DMS53 (cell line): Measurements from ENCODE around the gene MAST4.
"Not testable (repeated sequence)": the region's sequence is repeated elsewhere in the genome, so short reads cannot be mapped to it uniquely, and the experiment has no call there.

Experiments used
- DNase-seq: peaks from one replicate; lab custom pipeline; 2025; lab: John Stamatoyannopoulos, UW

The MAST4 gene

DNA sequence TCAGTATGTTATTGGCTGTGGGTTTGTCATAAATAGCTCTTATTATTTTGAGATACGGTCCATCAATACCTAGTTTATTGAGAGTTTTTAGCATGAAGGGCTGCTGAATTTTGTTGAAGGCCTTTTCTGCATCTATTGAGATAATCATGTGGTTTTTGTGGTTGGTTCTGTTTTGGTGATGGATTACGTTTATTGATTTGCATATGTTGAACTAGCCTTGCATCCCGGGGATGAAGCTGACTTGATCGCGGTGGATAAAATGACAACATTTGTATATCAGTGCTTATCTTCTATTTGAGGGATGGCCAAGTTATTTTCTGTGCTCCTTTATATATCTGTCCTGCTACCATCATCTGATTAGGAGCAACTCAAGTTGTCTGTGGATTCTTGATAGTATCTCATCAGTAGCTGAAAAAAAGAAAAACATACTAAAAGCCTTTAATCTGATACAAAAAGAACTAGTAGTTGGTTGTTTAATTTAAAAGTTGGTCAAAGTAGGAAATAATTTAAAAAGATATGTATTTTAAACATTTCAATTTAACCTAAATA is 531.2 kb downstream of the MAST4 start:
- DNase-seq, result not testable (repeated sequence)

DNA sequence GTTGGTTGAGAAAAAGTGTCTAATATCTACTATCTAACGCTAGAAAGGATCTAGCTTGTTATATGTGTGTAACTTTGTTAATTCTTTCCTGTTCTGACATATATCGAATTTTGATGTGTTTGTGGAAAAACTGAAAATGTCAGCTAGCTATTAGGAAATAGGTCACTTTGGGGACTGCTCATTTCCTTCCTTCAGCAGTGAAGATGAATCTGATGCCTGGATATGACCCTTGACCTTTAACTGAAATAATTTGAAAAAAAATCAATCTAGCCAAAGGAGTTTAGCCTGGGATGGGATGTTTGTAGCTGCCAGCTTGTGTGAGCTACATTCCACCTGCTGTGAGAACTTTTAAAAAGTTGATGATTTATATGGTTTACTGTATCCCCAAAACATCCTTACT is 533.6 kb downstream of the MAST4 start:
- no peak for DNase-seq

GRCh38 chr5:67133217-67133616 is 537.0 kb downstream of the MAST4 start:
- no peak for DNase-seq

DNA sequence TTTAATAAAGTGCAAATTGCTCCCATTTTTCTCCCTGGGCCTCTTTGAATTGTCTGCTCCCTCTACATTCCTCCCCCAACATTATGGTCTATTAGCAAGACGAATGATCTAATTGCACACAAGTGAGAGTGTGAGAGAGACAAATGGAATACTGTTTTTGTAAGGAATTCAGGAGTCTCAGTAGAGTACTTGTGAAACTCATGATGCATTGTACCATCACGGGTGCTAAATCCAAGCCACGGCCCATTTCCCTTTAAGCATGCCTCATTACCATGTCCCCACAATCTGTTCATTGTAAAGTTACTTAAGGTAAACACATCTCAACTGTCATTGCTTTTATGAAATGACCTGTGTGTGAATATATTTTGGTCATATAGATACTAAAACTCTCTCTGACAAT is 537.6 kb downstream of the MAST4 start:
- no peak for DNase-seq

GRCh38 chr5:67135381-67135984 is 539.3 kb downstream of the MAST4 start:
- no peak for DNase-seq

DNA sequence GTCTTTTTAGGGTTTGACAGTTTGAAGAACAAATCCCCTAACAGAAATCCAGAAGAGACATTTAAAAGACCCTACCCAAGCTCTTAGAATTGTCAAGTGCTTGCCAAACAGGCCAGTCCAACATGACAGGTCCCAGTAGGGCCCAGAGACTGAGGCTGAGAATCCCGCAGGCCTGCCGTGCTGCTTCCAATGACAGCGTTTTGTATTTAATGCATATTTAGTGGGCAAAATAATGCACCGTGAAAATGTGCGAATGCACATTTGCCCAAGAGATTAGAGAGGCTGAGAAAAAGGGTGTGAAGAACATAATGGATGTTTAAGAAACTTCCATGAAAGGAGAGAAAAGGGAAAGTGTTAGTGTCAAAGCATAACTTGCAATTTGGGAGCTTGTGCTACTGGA is 542.8 kb downstream of the MAST4 start:
- no peak for DNase-seq

DNA sequence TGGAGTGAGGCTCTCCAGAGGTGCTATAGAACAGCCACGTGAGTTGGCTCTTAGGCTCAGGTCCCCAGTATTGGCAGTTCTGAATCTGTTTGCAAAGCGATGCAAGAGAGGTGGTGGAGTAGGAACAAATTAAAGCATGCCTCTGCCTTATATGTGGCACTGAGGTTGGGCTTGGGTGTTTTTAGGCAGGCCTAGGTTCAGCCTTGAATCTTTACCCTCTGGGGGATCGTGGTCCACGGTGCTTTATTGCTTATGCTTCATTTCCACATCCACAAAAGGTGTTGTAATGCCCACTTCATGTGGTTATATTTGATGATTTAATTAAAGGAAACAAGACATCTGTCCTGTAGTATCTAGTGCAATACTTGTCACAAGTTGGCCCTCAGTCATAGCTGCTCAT is 544.2 kb downstream of the MAST4 start:
- DNase-seq, result no peak

GRCh38 chr5:67141644-67142043 is 545.5 kb downstream of the MAST4 start:
- peak; percentile 64 for DNase-seq

DNA sequence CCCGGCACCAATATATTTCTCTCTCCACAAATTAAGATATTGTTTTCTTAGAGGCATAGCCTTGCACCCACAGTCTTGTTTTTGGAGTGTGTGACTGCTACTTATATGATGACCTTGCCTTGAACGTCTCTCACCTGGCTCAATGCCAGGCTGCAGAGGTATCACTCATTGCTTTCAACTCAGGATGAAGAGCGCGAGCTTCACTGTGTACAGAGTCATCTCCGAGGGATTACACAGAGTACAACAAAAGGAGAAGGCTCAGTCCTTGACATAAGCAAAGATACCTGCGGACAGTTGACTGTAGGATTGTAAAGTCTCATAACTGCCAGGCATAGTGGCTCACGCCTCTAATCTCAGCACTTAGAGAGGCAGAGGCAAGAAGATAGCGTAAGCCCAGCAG is 546.6 kb downstream of the MAST4 start:
- DNase-seq, result peak; percentile 33

- no peak for DNase-seq
Measured at GRCh38 chr5:67143549-67143948, 547.4 kb downstream of the MAST4 start.

- peak; percentile 9 for DNase-seq
Measured at GRCh38 chr5:67144183-67144639, 548.0 kb downstream of the MAST4 start.

- no peak for DNase-seq
Measured at GRCh38 chr5:67146574-67146973, 550.4 kb downstream of the MAST4 start.

- DNase-seq, result no peak
Measured at GRCh38 chr5:67146981-67147380, 550.8 kb downstream of the MAST4 start.

DNA sequence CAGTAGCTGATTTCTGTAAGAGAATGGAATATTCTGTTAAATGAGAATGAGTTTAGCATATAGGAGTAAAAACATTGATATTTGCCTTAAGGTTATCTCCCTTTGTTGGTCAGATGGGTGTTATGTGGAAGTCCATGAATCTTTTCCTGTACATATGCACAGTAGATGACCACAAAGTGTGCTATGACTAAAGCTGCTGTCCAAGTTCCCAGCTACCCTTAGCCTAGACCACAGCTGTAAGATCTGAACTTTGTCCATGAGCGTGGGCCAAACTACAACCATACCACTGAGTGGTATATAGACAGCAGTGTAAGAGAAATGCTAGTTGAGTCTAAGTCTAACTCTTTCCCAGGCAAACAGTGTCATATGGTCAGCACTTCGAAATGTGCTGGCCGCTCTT is 551.6 kb downstream of the MAST4 start:
- DNase-seq, result no peak

- DNase-seq, result no peak
Measured at GRCh38 chr5:67149057-67149950, 553.1 kb downstream of the MAST4 start.

DNA sequence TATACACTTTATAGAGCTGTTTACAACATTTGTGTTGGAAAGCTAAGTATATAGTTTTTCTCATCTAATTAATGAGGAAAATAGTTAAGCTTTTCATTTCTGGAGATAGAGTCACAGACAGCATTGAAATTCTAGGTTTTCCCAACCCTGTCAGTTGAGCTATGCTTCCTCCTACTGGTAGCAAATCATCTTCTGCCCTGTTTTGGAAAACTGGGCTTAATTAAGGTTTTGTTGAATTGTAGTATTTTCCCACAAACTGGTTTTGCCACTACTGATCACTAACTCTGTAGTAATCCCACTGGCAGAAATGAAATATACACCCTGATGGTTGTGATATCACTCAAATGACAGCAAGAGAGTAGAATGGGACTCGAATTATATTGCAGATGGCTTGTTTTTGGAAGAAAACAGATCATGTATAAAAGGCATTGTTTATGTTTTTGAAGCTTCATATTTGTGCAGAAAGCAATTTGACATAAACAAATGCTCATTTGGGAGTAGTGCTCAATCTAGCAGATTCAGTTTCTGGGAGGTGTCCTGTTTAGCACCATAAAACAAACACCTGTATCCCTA is 553.8 kb downstream of the MAST4 start:
- peak; percentile 54 for DNase-seq

- DNase-seq, result no peak
Measured at GRCh38 chr5:67152400-67152799, 556.2 kb downstream of the MAST4 start.

DNA sequence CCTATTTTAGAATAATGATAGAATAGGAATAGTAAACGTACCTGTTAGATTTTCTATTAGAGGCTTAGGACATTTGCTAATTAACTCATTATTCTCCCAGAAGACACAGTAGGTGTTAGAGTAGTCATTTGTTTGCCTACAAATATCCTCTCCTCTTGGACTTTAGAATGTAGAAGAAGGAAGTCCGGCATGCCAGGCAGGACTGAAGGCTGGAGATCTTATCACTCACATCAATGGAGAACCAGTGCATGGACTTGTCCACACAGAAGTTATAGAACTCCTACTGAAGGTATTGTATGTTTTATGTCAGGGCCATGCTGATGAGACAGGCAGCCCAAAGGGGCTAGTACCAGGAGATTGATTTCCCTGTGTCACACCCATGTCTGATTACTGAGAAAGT is 557.1 kb downstream of the MAST4 start:
- no peak for DNase-seq

DNA sequence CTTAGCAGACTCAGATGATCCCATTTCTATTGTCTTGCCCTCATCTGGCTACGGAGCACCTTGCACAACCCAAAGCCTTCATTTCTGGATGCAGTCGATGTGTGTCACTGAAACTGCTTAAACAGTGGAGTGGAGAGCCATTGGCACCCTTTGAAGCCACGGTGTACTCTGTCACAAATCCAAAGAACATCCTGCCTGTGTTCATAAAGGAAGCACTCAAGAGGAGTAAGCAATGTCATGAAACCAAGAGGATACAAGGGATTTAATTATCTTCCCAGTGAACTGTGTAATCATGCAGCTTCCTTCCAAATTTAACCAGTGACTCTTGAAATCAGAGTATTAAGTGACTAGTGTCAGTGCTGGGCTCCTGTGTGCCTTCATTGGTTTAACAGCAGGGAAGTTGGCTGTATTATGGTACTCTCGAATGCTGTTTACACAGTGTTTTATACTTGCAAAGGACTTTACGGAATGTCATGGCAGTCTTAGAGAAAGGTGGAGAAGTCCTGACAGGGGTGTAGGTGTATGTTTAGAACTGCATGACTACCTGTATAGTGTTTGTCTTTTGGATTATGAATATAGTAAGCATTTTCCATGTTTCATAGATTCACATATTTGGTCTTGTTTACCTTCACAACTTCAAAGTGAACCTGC is 558.5 kb downstream of the MAST4 start:
- peak; percentile 41 for DNase-seq

GRCh38 chr5:67156976-67157583 is 560.9 kb downstream of the MAST4 start:
- peak; percentile 62 for DNase-seq

DNA sequence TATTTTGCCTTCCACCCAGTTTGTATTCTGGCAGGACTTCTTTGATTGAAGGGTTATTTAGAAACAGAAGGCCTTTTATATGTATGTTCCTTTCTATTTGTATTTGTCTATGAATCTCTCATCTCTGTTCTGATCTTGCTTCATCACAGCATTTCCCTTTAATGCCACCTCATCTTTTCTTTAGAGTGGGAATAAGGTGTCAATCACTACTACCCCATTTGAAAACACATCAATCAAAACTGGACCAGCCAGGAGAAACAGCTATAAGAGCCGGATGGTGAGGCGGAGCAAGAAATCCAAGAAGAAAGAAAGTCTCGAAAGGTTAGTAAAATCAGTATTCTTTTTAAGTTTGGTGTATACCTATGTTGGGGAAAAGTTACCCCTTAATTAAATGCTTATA is 564.1 kb downstream of the MAST4 start:
- no peak for DNase-seq

GRCh38 chr5:67160985-67161384 is 564.8 kb downstream of the MAST4 start:
- DNase-seq, result no peak
